DND-41 (cell line): ENCODE results near the gene GATAD2B.

Source experiments
- EZH2 ChIP-seq: IDR thresholded peaks from 3 replicates; pipeline ENCODE4 v1.6.1; 2012; ENCODE audit warnings: borderline replicate concordance, low read depth, mild to moderate bottlenecking, moderate library complexity, low read length, inconsistent platforms; ENCODE audit not compliant: severe bottlenecking
- TF ChIP-seq, protein P1 (sequence below): IDR thresholded peaks from 2 replicates; pipeline ENCODE4 v1.5.1; 2012; ENCODE audit warnings: borderline replicate concordance, low read length, moderate library complexity, mild to moderate bottlenecking; ENCODE audit not compliant: poor library complexity, severe bottlenecking; ENCODE audit errors: extremely low read depth

DNA sequence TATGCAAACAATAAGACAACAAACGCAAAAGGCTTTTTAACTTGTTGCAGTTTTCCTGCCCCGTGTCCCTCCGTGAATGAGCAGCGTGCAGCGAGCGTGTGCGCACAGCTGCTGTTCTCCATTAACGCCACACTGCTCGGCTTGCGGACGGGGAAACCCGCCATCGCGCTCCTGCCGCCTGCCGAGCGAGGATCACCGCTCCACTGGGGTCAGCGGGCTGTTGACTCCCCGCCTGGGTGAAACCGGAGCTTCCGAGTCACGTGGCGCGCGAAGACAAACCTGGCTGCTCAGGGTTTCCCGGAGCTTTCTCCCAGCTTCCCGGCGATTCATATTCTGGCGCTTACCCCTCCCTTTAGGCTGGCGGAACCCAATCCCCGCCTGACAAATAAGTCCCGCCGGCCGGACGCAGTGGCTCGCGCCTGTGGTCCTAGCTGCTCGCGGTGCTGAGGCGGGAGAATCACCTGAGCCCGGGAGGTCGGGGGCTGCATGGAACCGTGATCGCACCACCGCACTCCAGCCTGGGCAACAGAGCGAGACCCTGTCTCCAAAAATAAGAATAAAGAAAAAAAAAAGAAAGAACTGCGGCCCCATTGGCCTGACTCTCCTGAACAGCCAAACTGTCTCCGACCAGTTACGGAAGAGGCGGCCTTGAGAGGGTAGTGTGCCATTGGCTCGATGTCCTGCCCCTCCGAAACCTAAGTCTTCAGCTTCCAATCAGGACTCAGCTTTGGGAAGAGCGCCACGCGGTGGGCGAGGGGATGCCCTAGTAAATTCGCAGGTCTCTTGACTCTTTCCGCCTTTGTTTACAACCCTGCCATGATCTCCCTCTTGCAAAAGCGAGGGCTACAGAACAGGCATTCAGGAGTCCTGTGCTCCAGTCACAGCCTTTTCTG is 44.6 kb upstream of the GATAD2B start, which contains the start of gene CREB3L4:
- TF ChIP-seq, protein P1, sequence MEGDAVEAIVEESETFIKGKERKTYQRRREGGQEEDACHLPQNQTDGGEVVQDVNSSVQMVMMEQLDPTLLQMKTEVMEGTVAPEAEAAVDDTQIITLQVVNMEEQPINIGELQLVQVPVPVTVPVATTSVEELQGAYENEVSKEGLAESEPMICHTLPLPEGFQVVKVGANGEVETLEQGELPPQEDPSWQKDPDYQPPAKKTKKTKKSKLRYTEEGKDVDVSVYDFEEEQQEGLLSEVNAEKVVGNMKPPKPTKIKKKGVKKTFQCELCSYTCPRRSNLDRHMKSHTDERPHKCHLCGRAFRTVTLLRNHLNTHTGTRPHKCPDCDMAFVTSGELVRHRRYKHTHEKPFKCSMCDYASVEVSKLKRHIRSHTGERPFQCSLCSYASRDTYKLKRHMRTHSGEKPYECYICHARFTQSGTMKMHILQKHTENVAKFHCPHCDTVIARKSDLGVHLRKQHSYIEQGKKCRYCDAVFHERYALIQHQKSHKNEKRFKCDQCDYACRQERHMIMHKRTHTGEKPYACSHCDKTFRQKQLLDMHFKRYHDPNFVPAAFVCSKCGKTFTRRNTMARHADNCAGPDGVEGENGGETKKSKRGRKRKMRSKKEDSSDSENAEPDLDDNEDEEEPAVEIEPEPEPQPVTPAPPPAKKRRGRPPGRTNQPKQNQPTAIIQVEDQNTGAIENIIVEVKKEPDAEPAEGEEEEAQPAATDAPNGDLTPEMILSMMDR: peak; percentile 72
- no peak for TF ChIP-seq EZH2
